CD4-positive, alpha-beta T cell treated with Interleukin-17A for 4 hours (primary cell): ENCODE measurements around the gene ADGRD1.
"Not testable (repeated sequence)": the region's sequence is repeated elsewhere in the genome, so short reads cannot be mapped to it uniquely, and the experiment has no call there.

Experiments used
- DNase-seq: peaks from one replicate; pipeline ENCODE4 v3.0.0-alpha.2; 2020; ENCODE audit warnings: mixed read lengths

Gene ADGRD1

GRCh38 chr12:131126662-131127173, 173.0 kb downstream of the ADGRD1 start:
- no peak for DNase-seq

DNA sequence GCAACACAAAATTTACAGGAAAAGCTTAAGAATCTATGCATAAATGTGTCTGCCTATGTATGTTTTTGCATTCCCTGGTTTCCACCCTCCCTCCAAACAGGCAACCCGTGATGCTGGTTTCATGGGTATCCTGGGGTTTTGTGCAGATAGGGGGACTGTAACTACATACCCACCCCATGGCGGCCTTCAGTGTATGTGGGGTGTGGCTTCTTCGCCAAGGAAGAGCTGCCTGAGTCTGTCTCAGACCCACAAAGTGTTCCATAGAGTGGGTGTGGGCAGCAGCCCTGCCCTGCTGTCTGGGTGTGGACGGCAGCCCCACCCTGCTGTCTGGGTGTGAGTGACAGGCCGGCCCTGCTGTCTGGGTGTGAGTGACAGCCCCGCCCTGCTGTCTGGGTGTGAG, 174.8 kb downstream of the ADGRD1 start:
- DNase-seq = no peak

GRCh38 chr12:131128966-131129619, 175.4 kb downstream of the ADGRD1 start:
- not testable (repeated sequence) for DNase-seq

GRCh38 chr12:131129839-131130238, 176.1 kb downstream of the ADGRD1 start:
- no peak for DNase-seq

DNA sequence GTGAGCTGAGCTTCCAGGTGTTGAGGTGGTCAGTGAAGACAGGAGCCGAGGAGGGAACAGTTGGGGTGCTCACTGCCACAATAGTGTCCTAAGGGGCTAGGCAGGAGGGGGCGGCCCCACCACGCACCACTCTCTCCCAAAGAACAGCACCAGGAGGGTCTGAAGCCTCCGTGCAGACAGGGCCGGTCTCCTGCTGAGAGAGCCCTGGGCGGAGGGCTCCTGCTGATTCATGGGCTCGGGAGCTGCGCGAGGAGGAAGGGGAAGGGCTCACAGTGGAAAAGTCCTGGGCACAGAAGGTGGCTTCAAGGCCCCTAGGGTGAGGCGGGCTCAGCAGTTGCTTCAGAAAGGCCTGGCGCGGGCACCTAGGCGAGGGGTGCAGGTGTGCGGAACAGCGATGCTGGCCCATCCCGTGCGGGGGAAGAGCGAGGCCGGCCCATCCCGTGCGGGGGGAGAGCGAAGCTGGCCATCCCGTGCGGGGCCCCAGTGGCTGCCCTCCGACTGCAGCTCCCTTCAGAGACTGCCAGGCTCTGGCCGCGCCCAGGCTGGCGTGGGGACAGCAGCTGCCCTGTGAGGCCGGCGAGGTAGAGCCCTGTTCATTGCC, 176.7 kb downstream of the ADGRD1 start:
- DNase-seq = no peak

DNA sequence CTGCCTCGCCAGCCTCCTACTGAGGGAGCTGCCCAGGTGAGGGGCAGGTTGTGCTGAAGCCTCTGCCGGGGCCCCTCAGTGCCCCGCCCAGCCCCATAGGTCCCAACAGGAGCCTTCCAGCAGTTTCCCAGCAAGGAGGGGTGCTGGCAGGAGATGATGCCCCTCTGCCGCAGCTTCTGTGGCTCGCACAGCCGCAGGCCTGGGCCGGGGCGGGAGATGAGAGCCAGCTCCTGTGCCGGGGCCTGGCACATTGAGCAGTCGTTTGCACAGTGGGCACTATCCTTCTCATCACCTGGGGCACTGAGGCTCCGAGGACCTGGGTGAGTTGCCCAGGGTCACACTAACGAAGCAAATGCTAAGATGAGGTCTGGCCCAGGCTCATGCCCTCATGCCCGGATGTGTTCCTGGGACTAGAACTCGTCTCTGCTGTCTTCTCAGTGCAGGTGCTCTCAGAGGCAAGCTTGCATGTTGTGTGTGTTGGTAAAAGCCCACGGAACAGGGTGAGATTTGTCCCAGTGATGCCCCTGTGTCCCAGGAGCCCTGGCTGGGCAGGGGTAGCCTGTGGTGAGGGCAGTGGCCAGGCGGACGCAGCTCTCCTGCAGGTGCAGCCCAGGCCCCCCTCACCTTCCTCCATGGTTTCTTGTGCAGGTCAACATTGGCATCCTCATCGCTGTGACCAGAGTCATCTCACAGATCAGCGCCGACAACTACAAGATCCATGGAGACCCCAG, 177.5 kb downstream of the ADGRD1 start:
- no peak for DNase-seq

- no peak for DNase-seq
Observed at GRCh38 chr12:131131808-131132117, 178.1 kb downstream of the ADGRD1 start.

- peak; percentile 78 for DNase-seq
Observed at GRCh38 chr12:131132118-131132892, 178.6 kb downstream of the ADGRD1 start.

DNA sequence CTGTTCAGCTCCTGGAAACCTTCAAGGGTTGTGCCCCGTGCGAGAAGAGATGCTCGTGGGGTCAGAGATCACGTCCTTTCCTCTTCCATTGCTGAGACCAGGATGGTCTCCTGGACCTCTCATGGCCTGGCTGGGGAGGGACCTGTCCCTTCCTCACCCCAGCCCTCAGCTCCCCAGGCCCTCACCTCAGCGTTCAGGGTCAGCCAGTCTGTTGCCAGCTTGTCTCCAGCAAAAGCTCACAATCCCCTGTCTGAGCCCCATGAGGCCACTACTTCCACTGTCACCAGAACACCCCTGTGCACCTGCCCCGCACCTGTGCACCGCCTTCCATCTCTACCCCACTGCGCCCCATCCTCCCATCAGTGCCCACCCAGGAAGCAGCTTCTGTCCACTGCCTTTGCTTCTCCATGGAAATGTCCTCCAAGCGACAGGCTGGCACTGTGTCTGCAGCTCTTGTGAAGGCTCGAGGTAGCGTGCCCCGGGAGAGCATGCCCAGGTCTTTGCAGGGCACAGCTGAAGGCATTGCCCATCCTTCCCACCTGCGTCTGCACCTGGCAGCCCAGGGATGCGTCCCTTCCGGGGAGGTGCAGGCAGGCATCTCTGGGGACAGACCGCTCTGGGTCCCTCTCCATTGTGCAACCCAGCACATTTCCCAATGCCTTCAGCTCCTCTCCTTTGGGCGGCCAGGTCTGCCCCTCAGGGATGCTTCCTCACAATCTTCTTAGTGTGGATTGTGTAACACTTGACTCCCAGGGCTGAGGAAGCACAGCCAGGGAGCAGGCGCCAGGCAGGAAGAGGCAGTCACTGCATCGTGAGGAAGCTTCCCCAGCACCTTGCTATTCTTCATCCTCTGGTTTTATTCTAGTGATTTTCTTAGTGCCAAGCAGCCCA, 179.6 kb downstream of the ADGRD1 start:
- no peak for DNase-seq

- DNase-seq = no peak
Observed at GRCh38 chr12:131133994-131134393, 180.3 kb downstream of the ADGRD1 start.

DNA sequence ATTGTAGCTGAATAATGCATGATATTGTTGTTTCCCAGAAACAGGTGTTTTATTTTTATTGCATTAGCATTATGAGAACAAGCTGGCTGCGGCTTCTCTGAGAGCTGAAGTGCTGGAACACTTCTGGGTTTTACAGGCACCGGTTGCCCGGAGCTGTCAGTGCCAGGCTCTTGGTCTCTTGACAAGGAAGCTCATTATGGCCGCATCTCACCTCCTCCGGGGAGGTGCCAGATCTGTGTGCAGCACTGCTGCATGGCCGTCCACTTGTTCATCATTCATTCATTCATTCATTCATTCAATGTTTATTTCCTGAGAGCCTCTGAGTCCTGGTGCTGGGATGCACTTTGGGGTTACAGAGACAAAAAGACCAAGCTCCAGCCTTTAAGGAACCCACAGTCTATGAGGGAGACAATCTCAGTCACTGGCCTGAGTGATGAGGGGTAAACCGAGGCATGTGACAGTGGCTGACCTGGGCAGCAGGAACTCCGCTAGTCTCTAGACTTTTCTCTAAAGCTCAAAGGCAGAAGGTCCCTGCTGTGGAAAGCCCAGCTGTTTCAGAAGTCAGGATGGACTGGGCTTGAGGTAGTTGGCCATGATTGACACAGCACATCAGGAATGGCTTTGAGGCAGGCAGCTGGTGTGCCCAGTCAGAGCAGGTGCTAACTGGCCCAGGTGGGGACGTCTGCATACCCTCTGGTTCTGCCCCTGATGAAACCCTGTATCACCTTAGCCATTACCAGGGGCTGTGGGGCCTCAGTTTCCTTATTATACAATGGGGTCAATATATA, 181.0 kb downstream of the ADGRD1 start:
- DNase-seq = no peak

DNA sequence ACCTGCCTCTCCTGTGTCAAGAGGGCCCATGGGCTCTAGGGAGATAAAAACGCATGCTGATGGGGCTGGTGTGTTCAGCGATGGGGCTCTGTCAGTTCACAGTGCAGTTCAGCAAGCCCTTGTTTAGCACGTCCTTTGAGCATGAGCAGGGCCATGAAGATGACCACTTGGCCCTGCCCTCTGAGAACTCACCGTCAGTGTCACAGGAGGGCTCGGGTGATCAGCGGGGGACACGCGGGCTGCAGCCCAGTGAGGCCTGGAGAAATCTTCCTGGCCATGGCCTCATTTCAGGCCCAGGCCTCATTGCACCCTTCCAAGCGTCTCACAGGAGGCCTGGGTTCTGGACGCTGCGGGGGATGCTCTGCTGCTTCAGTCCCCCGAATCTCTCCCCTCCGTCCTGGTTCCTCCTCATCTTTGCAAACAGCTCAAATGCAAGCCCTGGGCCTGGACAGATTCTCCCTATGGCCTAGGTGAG, 181.6 kb downstream of the ADGRD1 start:
- no peak for DNase-seq

GRCh38 chr12:131135786-131136538, 182.3 kb downstream of the ADGRD1 start:
- DNase-seq = no peak

DNA sequence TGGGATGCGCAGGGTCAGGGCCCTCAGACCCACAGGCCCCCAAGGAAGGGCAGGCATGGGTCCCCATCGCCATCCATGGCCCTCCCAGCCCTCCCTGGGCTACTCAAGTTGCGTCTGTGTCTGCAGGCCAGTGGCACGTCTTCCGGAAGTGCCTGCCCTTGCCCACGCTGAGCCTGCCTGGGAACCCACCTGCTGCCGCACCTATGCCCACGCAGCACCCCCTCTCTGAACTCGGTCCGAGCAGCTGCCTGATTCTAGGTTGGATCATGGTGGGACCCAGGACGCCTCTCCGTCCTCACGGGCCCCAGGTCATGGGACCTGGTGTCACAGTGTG, 182.8 kb downstream of the ADGRD1 start:
- no peak for DNase-seq

DNA sequence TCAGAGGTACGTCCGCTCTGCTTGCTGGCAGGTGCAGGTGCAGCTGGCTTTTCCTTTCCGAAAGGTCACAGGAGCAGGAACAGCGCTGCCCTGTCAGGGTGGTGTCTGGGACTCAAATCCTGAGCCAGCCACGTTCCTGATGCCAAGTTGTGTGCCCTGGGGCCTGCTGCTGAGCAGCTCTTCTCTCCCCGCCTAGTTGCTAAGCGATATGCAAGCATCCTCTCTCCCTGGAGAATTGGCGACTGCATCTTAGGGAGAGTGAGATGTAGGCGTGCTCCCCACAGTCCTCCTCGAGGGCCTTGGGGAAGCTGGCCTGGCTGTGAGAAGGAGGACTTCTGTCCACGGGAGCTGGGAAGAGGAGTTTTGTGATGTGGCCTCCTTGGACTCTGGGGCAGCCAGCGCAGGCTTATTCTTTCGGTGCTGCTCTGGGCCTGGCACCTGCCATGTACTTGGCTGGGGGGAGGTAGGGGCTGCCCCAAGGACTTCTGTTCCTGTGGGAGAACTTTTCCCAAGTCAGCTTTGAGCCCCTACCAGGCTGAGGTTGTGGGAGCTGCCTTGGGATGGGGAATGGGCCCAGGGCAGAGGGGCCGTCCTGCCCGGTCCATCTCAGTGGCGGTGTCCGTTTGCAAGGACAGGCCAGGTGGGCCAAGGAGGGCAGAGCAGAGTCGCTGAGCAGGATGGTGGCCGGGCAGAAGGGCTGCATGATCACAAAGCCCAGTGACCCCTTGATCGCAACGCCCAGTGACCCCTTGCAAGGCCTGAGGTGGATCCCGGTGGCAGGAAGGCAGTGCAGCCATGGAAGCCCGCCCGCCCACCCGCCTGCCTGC, 183.5 kb downstream of the ADGRD1 start:
- no peak for DNase-seq

GRCh38 chr12:131137836-131138637, 184.3 kb downstream of the ADGRD1 start:
- no peak for DNase-seq

DNA sequence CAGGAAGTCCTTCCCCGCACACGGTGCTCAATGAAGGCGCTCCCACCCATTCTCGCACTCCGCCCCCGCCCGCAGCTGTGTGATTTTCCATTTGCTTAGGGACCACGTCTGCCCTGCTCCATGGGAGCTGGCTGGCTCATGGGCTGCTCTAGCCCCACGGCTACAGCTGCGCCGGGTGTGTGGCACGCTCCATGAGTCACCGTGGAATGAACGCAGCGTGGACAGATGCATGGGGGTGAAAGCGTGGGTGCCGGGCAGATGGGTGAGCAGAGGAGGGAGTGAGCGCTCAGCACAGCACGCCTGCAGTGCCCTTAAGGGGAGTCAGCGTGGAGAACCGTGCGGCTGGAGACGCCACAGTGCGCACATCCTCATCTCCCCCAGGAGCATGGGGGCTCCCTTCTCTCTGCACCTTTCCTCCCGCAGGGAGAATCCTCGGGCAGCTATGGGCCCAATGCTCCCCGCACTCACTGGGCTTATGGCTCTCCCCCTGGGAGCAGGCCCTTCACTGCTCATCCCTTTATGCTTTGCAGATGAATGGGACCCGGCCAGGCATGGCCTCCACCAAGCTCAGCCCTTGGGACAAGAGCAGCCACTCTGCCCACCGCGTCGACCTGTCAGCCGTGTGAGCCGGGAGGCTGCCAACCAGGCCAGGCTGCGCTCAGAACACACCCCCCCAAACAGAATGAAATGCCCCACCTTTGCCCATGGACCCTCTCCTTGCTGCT, 185.1 kb downstream of the ADGRD1 start:
- DNase-seq = no peak
